T-helper 2 cell treated with Interferon-gamma antibody and Interleukin-4, amounts not matched to agents 100 ng/mL and 5 ng/mL, for 36 hours (primary cell): ENCODE results near the gene ZSCAN5A. TPM values are rescaled to one million over a fixed set of nuclear protein-coding genes. Genes with fewer than 3 reads are reported as not detected.
"Not testable (repeated sequence)": the region's sequence is repeated elsewhere in the genome, so short reads cannot be mapped to it uniquely, and the experiment has no call there.

Experiments
- intact Hi-C: fragments of 100-400 bp; cut with micrococcal nuclease; formaldehyde crosslinking; loops from one replicate; pipeline ENCODE4 v1.15.1; 2023
- total RNA-seq: library from RNA; stranded (reverse); gene quantifications from 2 replicates; pipeline ENCODE4 v1.2.3, GENCODE V29; 2022

Gene ZSCAN5A
- total RNA-seq, 1 donor from 2014 or later: 10.1 TPM

- intact Hi-C loops: no loop called here
These were observed 97.3 kb downstream of the ZSCAN5A start for GRCh38 chr19:56217039-56217949.

- intact Hi-C loops: no loop called here
These were observed 102.9 kb downstream of the ZSCAN5A start for GRCh38 chr19:56211718-56212117.

GRCh38 chr19:56210036-56210435, 104.6 kb downstream of the ZSCAN5A start:
- intact Hi-C loops: not testable (repeated sequence)

GRCh38 chr19:56209091-56209490, 105.5 kb downstream of the ZSCAN5A start:
- intact Hi-C loops: no loop called here

GRCh38 chr19:56207581-56207980, 107.1 kb downstream of the ZSCAN5A start:
- intact Hi-C loops: not testable (repeated sequence)

GRCh38 chr19:56201973-56202372, 112.7 kb downstream of the ZSCAN5A start, which contains the start of gene ZSCAN5C:
Gene ZSCAN5C (plus strand): TSS chr19:56202273. CDS start chr19:56205914, 3,641 bp downstream.
- intact Hi-C loops: no loop called here

GRCh38 chr19:56199687-56200086, 115.0 kb downstream of the ZSCAN5A start:
- intact Hi-C loops: no loop called here

GRCh38 chr19:56197646-56198045, 117.0 kb downstream of the ZSCAN5A start, which contains the start of gene ZSCAN5B:
Gene ZSCAN5B (minus strand): TSS chr19:56197783. CDS start chr19:56193052, 4,731 bp downstream.
- intact Hi-C loops: not testable (repeated sequence)

- intact Hi-C loops: no loop called here
These were observed 120.5 kb downstream of the ZSCAN5A start for GRCh38 chr19:56193981-56194640.

GRCh38 chr19:56191711-56192110, 122.9 kb downstream of the ZSCAN5A start:
- intact Hi-C loops: no loop called here

- intact Hi-C loops: no loop called here
These were observed 123.5 kb downstream of the ZSCAN5A start for GRCh38 chr19:56191115-56191514.

GRCh38 chr19:56189785-56190184, 124.9 kb downstream of the ZSCAN5A start:
- intact Hi-C loops: no loop called here

GRCh38 chr19:56177564-56178243, 136.9 kb downstream of the ZSCAN5A start:
- intact Hi-C loops: no loop called here

- intact Hi-C loops: no loop called here
These were observed 137.8 kb downstream of the ZSCAN5A start for GRCh38 chr19:56176881-56177280.

- intact Hi-C loops: not testable (repeated sequence)
These were observed 138.3 kb downstream of the ZSCAN5A start for GRCh38 chr19:56176310-56176709.

GRCh38 chr19:56175861-56176307, 138.8 kb downstream of the ZSCAN5A start, which contains the start of gene GALP:
Gene GALP (plus strand): TSS chr19:56176008. CDS start chr19:56177109, 1,101 bp downstream.
- intact Hi-C loops: not testable (repeated sequence)

- intact Hi-C loops: loop anchor here (5.0 kb wide), 1 partner anchor 107 kb away; no protein-coding TSS in a partner anchor
These were observed 140.1 kb downstream of the ZSCAN5A start for GRCh38 chr19:56174550-56174949.

- intact Hi-C loops: loop anchor here (5.0 kb wide), 1 partner anchor 107 kb away; no protein-coding TSS in a partner anchor
These were observed 140.6 kb downstream of the ZSCAN5A start for GRCh38 chr19:56174086-56174485.
